Trophoblast cell (in vitro differentiated cells and primary cell): ENCODE data around the gene CTAGE4.
"Not testable (repeated sequence)": the region's sequence is repeated elsewhere in the genome, so short reads cannot be mapped to it uniquely, and the experiment has no call there.

Experiments
- DNase-seq, 2 donors: peaks; one replicate each; pipeline ENCODE4 v3.0.0-alpha.2; 2016
- H2AFZ ChIP-seq: 2 replicates; pipeline ENCODE4 v1.6.1; 2013; ENCODE audit warnings: low read length, moderate library complexity, mild to moderate bottlenecking; ENCODE audit not compliant: insufficient read depth, poor library complexity
- H2AK5ac ChIP-seq: 2 replicates; pipeline ENCODE4 v1.6.1; 2013; ENCODE audit warnings: mild to moderate bottlenecking, low read length
- H2BK120ac ChIP-seq: 2 replicates; pipeline ENCODE4 v1.6.1; 2013; ENCODE audit warnings: low read length, mild to moderate bottlenecking, moderate library complexity; ENCODE audit not compliant: insufficient read depth, poor library complexity
- H2BK12ac ChIP-seq: 2 replicates; pipeline ENCODE4 v1.6.1; 2013; ENCODE audit warnings: mild to moderate bottlenecking, low read length, moderate library complexity
- H2BK5ac ChIP-seq: 2 replicates; pipeline ENCODE4 v1.6.1; 2013; ENCODE audit warnings: low read length, low read depth, moderate library complexity, mild to moderate bottlenecking; ENCODE audit not compliant: poor library complexity
- H3K14ac ChIP-seq: 2 replicates; pipeline ENCODE4 v1.6.1; 2013; ENCODE audit warnings: mild to moderate bottlenecking, low read length
- H3K18ac ChIP-seq: 2 replicates; pipeline ENCODE4 v1.6.1; 2013; ENCODE audit warnings: mild to moderate bottlenecking, low read length
- H3K23ac ChIP-seq: 2 replicates; pipeline ENCODE4 v1.6.1; 2013; ENCODE audit warnings: low read length
- H3K27ac ChIP-seq: 2 replicates; pipeline ENCODE4 v1.5.1; 2013; ENCODE audit warnings: low read depth, mild to moderate bottlenecking, inconsistent platforms, low read length, moderate library complexity
- H3K27me3 ChIP-seq: 2 replicates; pipeline ENCODE4 v1.6.1; 2013; ENCODE audit warnings: inconsistent platforms, mild to moderate bottlenecking, low read length, moderate library complexity; ENCODE audit not compliant: insufficient read depth
- H3K36me3 ChIP-seq, 2 experiments: 1 replicate in 1 of 2; 2 replicates in 1 of 2; pipeline ENCODE4 v1.6.1; 2013; ENCODE audit warnings: low read length in 2 of 2, mild to moderate bottlenecking in 2 of 2, moderate library complexity in 1 of 2; ENCODE audit not compliant: insufficient read depth in 2 of 2, control insufficient read depth in 1 of 2
- H3K4ac ChIP-seq: 2 replicates; pipeline ENCODE4 v1.6.1; 2013; ENCODE audit warnings: low read depth, mild to moderate bottlenecking, low read length, moderate library complexity
- H3K4me1 ChIP-seq, 2 experiments: 1 replicate in 1 of 2; 2 replicates in 1 of 2; pipeline ENCODE4 v1.6.1; 2013; ENCODE audit warnings: low read length in 2 of 2, mild to moderate bottlenecking in 2 of 2, moderate library complexity in 1 of 2; ENCODE audit not compliant: insufficient read depth in 2 of 2, control insufficient read depth in 1 of 2
- H3K4me2 ChIP-seq: 2 replicates; pipeline ENCODE4 v1.6.1; 2013; ENCODE audit warnings: inconsistent platforms, mild to moderate bottlenecking, low read length, moderate library complexity
- H3K4me3 ChIP-seq: 2 replicates; pipeline ENCODE4 v1.5.1; 2013; ENCODE audit warnings: mild to moderate bottlenecking, low read depth, low read length, inconsistent platforms
- H3K79me1 ChIP-seq: one replicate; pipeline ENCODE4 v1.6.1; 2013; ENCODE audit warnings: low read length
- H3K79me2 ChIP-seq: 2 replicates; pipeline ENCODE4 v1.6.1; 2013; ENCODE audit warnings: low read length, mild to moderate bottlenecking; ENCODE audit not compliant: control insufficient read depth, insufficient read depth, poor library complexity
- H3K9ac ChIP-seq: 2 replicates; pipeline ENCODE4 v1.6.1; 2013; ENCODE audit warnings: mild to moderate bottlenecking, low read length
- H3K9me3 ChIP-seq: 2 replicates; pipeline ENCODE4 v1.6.1; 2013; ENCODE audit warnings: low read depth, mild to moderate bottlenecking, control low read depth, inconsistent platforms, low read length; ENCODE audit not compliant: insufficient read depth
- H4K12ac ChIP-seq: 2 replicates; pipeline ENCODE4 v1.6.1; 2013; ENCODE audit warnings: low read depth, mild to moderate bottlenecking, low read length, moderate library complexity
- H4K8ac ChIP-seq: 2 replicates; pipeline ENCODE4 v1.6.1; 2013; ENCODE audit warnings: low read depth, mild to moderate bottlenecking, low read length, moderate library complexity
- H4K91ac ChIP-seq: one replicate; pipeline ENCODE4 v1.6.1; 2013; ENCODE audit warnings: low read depth, mild to moderate bottlenecking, low read length, moderate library complexity
- WGBS: extraction: QIAGEN DNeasy Blood & Tissue Kit; methylation state at CpG from one replicate; pipeline ENCODE4 v1.1.7; 2013; ENCODE audit warnings: missing lambda C conversion rate; ENCODE audit not compliant: insufficient read length, insufficient coverage; ENCODE audit errors: extremely low coverage; 5-methylcytosine and 5-hydroxymethylcytosine counted together

CTAGE4 gene

GRCh38 chr7:144187848-144188247 lies 4.6 kb downstream of the CTAGE4 start:
- H2BK120ac ChIP-seq, H2AFZ ChIP-seq, H3K27ac ChIP-seq, H3K27me3 ChIP-seq, H3K79me2 ChIP-seq, H3K4ac ChIP-seq, H3K4me3 ChIP-seq, H3K9me3 ChIP-seq, H3K4me2 ChIP-seq, H3K4me1 ChIP-seq, H3K18ac ChIP-seq, H3K79me1 ChIP-seq, H3K23ac ChIP-seq, H4K91ac ChIP-seq, H2BK5ac ChIP-seq, H3K9ac ChIP-seq, H4K12ac ChIP-seq, DNase-seq, H4K8ac ChIP-seq, H2BK12ac ChIP-seq, H2AK5ac ChIP-seq, H3K14ac ChIP-seq, H3K36me3 ChIP-seq: not testable (repeated sequence)
- WGBS: no CpG with 5 or more reads among the region's 5 CpGs

- not testable (repeated sequence) for H3K18ac ChIP-seq
Observed at GRCh38 chr7:144188578-144189171, 5.4 kb downstream of the CTAGE4 start.

GRCh38 chr7:144193782-144194181 lies 10.5 kb downstream of the CTAGE4 start:
- not testable (repeated sequence) for H2AFZ ChIP-seq, H3K4me3 ChIP-seq, DNase-seq, H3K14ac ChIP-seq, H3K4me1 ChIP-seq, H3K79me1 ChIP-seq, H3K4me2 ChIP-seq, H2BK12ac ChIP-seq, H3K18ac ChIP-seq, H2AK5ac ChIP-seq, H2BK120ac ChIP-seq, H4K12ac ChIP-seq, H3K27me3 ChIP-seq, H2BK5ac ChIP-seq, H3K23ac ChIP-seq, H3K79me2 ChIP-seq, H3K36me3 ChIP-seq, H3K9me3 ChIP-seq, H4K8ac ChIP-seq, H3K27ac ChIP-seq, H3K9ac ChIP-seq, H3K4ac ChIP-seq, H4K91ac ChIP-seq
- WGBS: no CpG with 5 or more reads among the region's 11 CpGs

More at GRCh38 chr7:144188578-144189171, 5.4 kb downstream of the CTAGE4 start:
- not testable (repeated sequence) for H3K4ac ChIP-seq, H4K91ac ChIP-seq, H2AFZ ChIP-seq, H3K79me2 ChIP-seq, H3K9ac ChIP-seq, H3K4me2 ChIP-seq, H3K79me1 ChIP-seq, H2AK5ac ChIP-seq, H3K4me3 ChIP-seq, H3K4me1 ChIP-seq, H2BK5ac ChIP-seq, H3K9me3 ChIP-seq, H3K36me3 ChIP-seq, H3K27me3 ChIP-seq, DNase-seq, H3K27ac ChIP-seq, H3K14ac ChIP-seq, H2BK120ac ChIP-seq, H4K8ac ChIP-seq, H4K12ac ChIP-seq, H3K23ac ChIP-seq, H2BK12ac ChIP-seq
- whole genome bisulfite sequencing: no CpG with 5 or more reads among the region's 3 CpGs

GRCh38 chr7:144194453-144194852 lies 11.2 kb downstream of the CTAGE4 start:
- H3K79me2 ChIP-seq, H2BK12ac ChIP-seq, H3K27me3 ChIP-seq, H2BK5ac ChIP-seq, H4K8ac ChIP-seq, H3K18ac ChIP-seq, H3K79me1 ChIP-seq, H3K36me3 ChIP-seq, H3K23ac ChIP-seq, H4K91ac ChIP-seq, H2AFZ ChIP-seq, H4K12ac ChIP-seq, H3K27ac ChIP-seq, H3K4me2 ChIP-seq, H3K14ac ChIP-seq, H3K9me3 ChIP-seq, H2AK5ac ChIP-seq, H2BK120ac ChIP-seq, H3K4me3 ChIP-seq, H3K4me1 ChIP-seq, H3K4ac ChIP-seq, DNase-seq, H3K9ac ChIP-seq: not testable (repeated sequence)
- no CpG with 5 or more reads among the region's 6 CpGs for WGBS
